Measurements from ENCODE around the gene GPAM.
A peak's percentile ranks its signal among the peaks of the same experiment; 100 is the strongest.

Gene GPAM

GRCh38 chr10:112191791-112192190 is 8.2 kb upstream of the GPAM start:
- TF ChIP-seq TAF1 (IDR thresholded peaks at IDR 0.05; ENCODE audit: borderline replicate concordance, low read depth, low read length), result no peak
- TF ChIP-seq POLR2AphosphoS5 (IDR thresholded peaks at IDR 0.05; ENCODE audit: low read depth, low read length), result no peak
- no peak for TF ChIP-seq POLR2A (IDR thresholded peaks at IDR 0.05; ENCODE audit: low read depth, low read length)
- no peak for DNase-seq (ENCODE audit: insufficient read length)
- no peak for FAIRE-seq

GRCh38 chr10:112191041-112191590 is 7.6 kb upstream of the GPAM start:
- TF ChIP-seq POLR2A (IDR thresholded peaks at IDR 0.05; ENCODE audit: low read depth, low read length) (no peak), TAF1 (IDR thresholded peaks at IDR 0.05; ENCODE audit: borderline replicate concordance, low read depth, low read length) (no peak), POLR2AphosphoS5 (IDR thresholded peaks at IDR 0.05; ENCODE audit: low read depth, low read length) (no peak)
- DNase-seq (ENCODE audit: insufficient read length) (no peak), FAIRE-seq (no peak)

- DNase-seq (ENCODE audit: insufficient read length) (no peak), FAIRE-seq (no peak)
- TF ChIP-seq POLR2A (IDR thresholded peaks at IDR 0.05; ENCODE audit: low read depth, low read length) (no peak), TAF1 (IDR thresholded peaks at IDR 0.05; ENCODE audit: borderline replicate concordance, low read depth, low read length) (no peak), POLR2AphosphoS5 (IDR thresholded peaks at IDR 0.05; ENCODE audit: low read depth, low read length) (no peak)
Observed at GRCh38 chr10:112189465-112189864, 5.9 kb upstream of the GPAM start.

GRCh38 chr10:112187527-112187926 is 4.0 kb upstream of the GPAM start:
- no peak for FAIRE-seq
- TF ChIP-seq POLR2A (IDR thresholded peaks at IDR 0.05; ENCODE audit: low read depth, low read length) (no peak), TAF1 (IDR thresholded peaks at IDR 0.05; ENCODE audit: borderline replicate concordance, low read depth, low read length) (no peak), POLR2AphosphoS5 (IDR thresholded peaks at IDR 0.05; ENCODE audit: low read depth, low read length) (no peak)

GRCh38 chr10:112185959-112186358 is 2.4 kb upstream of the GPAM start:
- DNase-seq (ENCODE audit: insufficient read length) (no peak), FAIRE-seq (no peak)
- TF ChIP-seq POLR2AphosphoS5 (IDR thresholded peaks at IDR 0.05; ENCODE audit: low read depth, low read length) (no peak), TAF1 (IDR thresholded peaks at IDR 0.05; ENCODE audit: borderline replicate concordance, low read depth, low read length) (no peak), POLR2A (IDR thresholded peaks at IDR 0.05; ENCODE audit: low read depth, low read length) (no peak)

More at GRCh38 chr10:112187527-112187926, 4.0 kb upstream of the GPAM start:
- DNase-seq (ENCODE audit: insufficient read length), result no peak

- DNase-seq (ENCODE audit: insufficient read length) (no peak), FAIRE-seq (no peak)
- no peak for TF ChIP-seq POLR2AphosphoS5 (IDR thresholded peaks at IDR 0.05; ENCODE audit: low read depth, low read length)
Observed at GRCh38 chr10:112184379-112184778, 814 bp upstream of the GPAM start.

GRCh38 chr10:112184052-112184371 is 447 bp upstream of the GPAM start:
- FAIRE-seq, result no peak
- DNase-seq (ENCODE audit: insufficient read length), result no peak
- TF ChIP-seq POLR2AphosphoS5 (IDR thresholded peaks at IDR 0.05; ENCODE audit: low read depth, low read length) (no peak), TAF1 (IDR thresholded peaks at IDR 0.05; ENCODE audit: borderline replicate concordance, low read depth, low read length) (no peak), POLR2A (IDR thresholded peaks at IDR 0.05; ENCODE audit: low read depth, low read length) (no peak)

GRCh38 chr10:112182784-112183328 is 709 bp downstream of the GPAM start:
- peak; percentile 42 for FAIRE-seq
- no peak for DNase-seq (ENCODE audit: insufficient read length)
- TF ChIP-seq TAF1 (IDR thresholded peaks at IDR 0.05; ENCODE audit: borderline replicate concordance, low read depth, low read length), result no peak
- no peak for TF ChIP-seq POLR2A (IDR thresholded peaks at IDR 0.05; ENCODE audit: low read depth, low read length)
- no peak for TF ChIP-seq POLR2AphosphoS5 (IDR thresholded peaks at IDR 0.05; ENCODE audit: low read depth, low read length)

GRCh38 chr10:112177247-112177646 is 6.3 kb downstream of the GPAM start:
- FAIRE-seq, result no peak
- TF ChIP-seq TAF1 (IDR thresholded peaks at IDR 0.05; ENCODE audit: borderline replicate concordance, low read depth, low read length), result no peak
- no peak for TF ChIP-seq POLR2A (IDR thresholded peaks at IDR 0.05; ENCODE audit: low read depth, low read length)
- no peak for TF ChIP-seq POLR2AphosphoS5 (IDR thresholded peaks at IDR 0.05; ENCODE audit: low read depth, low read length)
- no peak for DNase-seq (ENCODE audit: insufficient read length)

GRCh38 chr10:112176543-112176942 is 7.0 kb downstream of the GPAM start:
- FAIRE-seq (no peak), DNase-seq (ENCODE audit: insufficient read length) (no peak)
- TF ChIP-seq POLR2A (IDR thresholded peaks at IDR 0.05; ENCODE audit: low read depth, low read length) (no peak), TAF1 (IDR thresholded peaks at IDR 0.05; ENCODE audit: borderline replicate concordance, low read depth, low read length) (no peak), POLR2AphosphoS5 (IDR thresholded peaks at IDR 0.05; ENCODE audit: low read depth, low read length) (no peak)

- FAIRE-seq (no peak), DNase-seq (ENCODE audit: insufficient read length) (no peak)
- no peak for TF ChIP-seq POLR2A (IDR thresholded peaks at IDR 0.05; ENCODE audit: low read depth, low read length)
- no peak for TF ChIP-seq POLR2AphosphoS5 (IDR thresholded peaks at IDR 0.05; ENCODE audit: low read depth, low read length)
- no peak for TF ChIP-seq TAF1 (IDR thresholded peaks at IDR 0.05; ENCODE audit: borderline replicate concordance, low read depth, low read length)
Observed at GRCh38 chr10:112175409-112175808, 8.2 kb downstream of the GPAM start.

- TF ChIP-seq POLR2A (IDR thresholded peaks at IDR 0.05; ENCODE audit: low read depth, low read length) (no peak), TAF1 (IDR thresholded peaks at IDR 0.05; ENCODE audit: borderline replicate concordance, low read depth, low read length) (no peak), POLR2AphosphoS5 (IDR thresholded peaks at IDR 0.05; ENCODE audit: low read depth, low read length) (no peak)
- DNase-seq (ENCODE audit: insufficient read length) (no peak), FAIRE-seq (no peak)
Observed at GRCh38 chr10:112173206-112173605, 10.4 kb downstream of the GPAM start.

Data from GM12892 (cell line).